Measurements from ENCODE around the gene MYO1E. TPM values are rescaled to one million over a fixed set of nuclear protein-coding genes. Genes with fewer than 3 reads are reported as not detected.

MYO1E gene
- total RNA-seq, 2 donors from 2014 or later = 252 to 329 TPM

GRCh38 chr15:59385171-59385570, 12.5 kb upstream of the MYO1E start:
- intact Hi-C loops (cut with DNase I) = no loop called here
- no peaks in the 10 kb centered on the region for H3K27me3 ChIP-seq
- no peak overlapping the region for H3K27ac ChIP-seq
- H3K4me3 ChIP-seq = no peak overlapping the region
- H3K9me3 ChIP-seq = no peaks in the 10 kb centered on the region
- no peak for TF ChIP-seq CTCF (IDR thresholded peaks at IDR 0.05)
- no peak for DNase-seq
- H3K36me3 ChIP-seq = no peaks in the 10 kb centered on the region
- no peaks in the 10 kb centered on the region for H3K4me1 ChIP-seq
- no peak overlapping the region for H3K9ac ChIP-seq (ENCODE audit: low read depth in 2 of 2, low read length in 2 of 2)

- intact Hi-C loops (cut with DNase I) = no loop called here
- Histone ChIP-seq H3K9ac (ENCODE audit: low read depth in 2 of 2, low read length in 2 of 2) (no peak overlapping the region), H3K4me1 (no peaks in the 10 kb centered on the region), H3K4me3 (no peak overlapping the region), H3K27me3 (no peaks in the 10 kb centered on the region), H3K36me3 (no peaks in the 10 kb centered on the region), H3K27ac (no peak overlapping the region), H3K9me3 (no peaks in the 10 kb centered on the region)
- DNase-seq = no peak
- TF ChIP-seq CTCF (IDR thresholded peaks at IDR 0.05) = no peak
Observed at GRCh38 chr15:59384507-59384906, 11.8 kb upstream of the MYO1E start.

GRCh38 chr15:59380902-59381610, 8.4 kb upstream of the MYO1E start:
- DNase-seq = no peak
- H3K4me3 ChIP-seq = no peak overlapping the region
- intact Hi-C loops (cut with DNase I) = no loop called here
- H3K27ac ChIP-seq = no peak overlapping the region
- no peak overlapping the region for H3K9ac ChIP-seq (ENCODE audit: low read depth in 2 of 2, low read length in 2 of 2)
- H3K36me3 ChIP-seq = no peaks in the 10 kb centered on the region
- H3K27me3 ChIP-seq = no peaks in the 10 kb centered on the region
- TF ChIP-seq CTCF (IDR thresholded peaks at IDR 0.05) = no peak
- no peaks in the 10 kb centered on the region for H3K4me1 ChIP-seq
- H3K9me3 ChIP-seq = no peaks in the 10 kb centered on the region

- Histone ChIP-seq H3K4me3 (no peak overlapping the region), H3K27me3 (no peaks in the 10 kb centered on the region), H3K4me1 (no peaks in the 10 kb centered on the region), H3K9me3 (no peaks in the 10 kb centered on the region), H3K36me3 (no peaks in the 10 kb centered on the region), H3K27ac (no peak overlapping the region), H3K9ac (ENCODE audit: low read depth in 2 of 2, low read length in 2 of 2) (no peak overlapping the region)
- no peak for TF ChIP-seq CTCF (IDR thresholded peaks at IDR 0.05)
- intact Hi-C loops (cut with DNase I) = loop anchor here (10.0 kb wide), 2 partner anchors 115 to 135 kb away; no protein-coding TSS in a partner anchor
- DNase-seq = no peak
Observed at GRCh38 chr15:59379531-59379930, 6.9 kb upstream of the MYO1E start.

GRCh38 chr15:59378855-59379254, 6.2 kb upstream of the MYO1E start:
- no peak for TF ChIP-seq CTCF (IDR thresholded peaks at IDR 0.05)
- intact Hi-C loops (cut with DNase I) = loop anchor here (10.0 kb wide), 2 partner anchors 116 to 134 kb away; no protein-coding TSS in a partner anchor
- H3K4me1 ChIP-seq = no peaks in the 10 kb centered on the region

More at GRCh38 chr15:59378855-59379254, 6.2 kb upstream of the MYO1E start:
- no peak for DNase-seq
- no peak overlapping the region for H3K4me3 ChIP-seq
- no peaks in the 10 kb centered on the region for H3K9me3 ChIP-seq
- H3K9ac ChIP-seq (ENCODE audit: low read depth in 2 of 2, low read length in 2 of 2) = no peak overlapping the region
- H3K27ac ChIP-seq = no peak overlapping the region
- H3K36me3 ChIP-seq = no peaks in the 10 kb centered on the region
- H3K27me3 ChIP-seq = no peaks in the 10 kb centered on the region
